GM21515 (cell line): Measurements from ENCODE around the gene PRSS33.

Source experiments
- ATAC-seq: cut with Tn5 transposase; IDR thresholded peaks from one replicate; pipeline ENCODE4 v1.9.1; 2021; ENCODE audit not compliant: unreplicated experiment

The PRSS33 gene

GRCh38 chr16:2799205-2799858, 12.0 kb upstream of the PRSS33 start:
- ATAC-seq = no peak

GRCh38 chr16:2798723-2799204, 11.4 kb upstream of the PRSS33 start:
- no peak for ATAC-seq

- no peak for ATAC-seq
Measured at GRCh38 chr16:2795395-2796143, 8.2 kb upstream of the PRSS33 start.

- no peak for ATAC-seq
Measured at GRCh38 chr16:2792940-2793339, 5.6 kb upstream of the PRSS33 start.

GRCh38 chr16:2791174-2791573, 3.8 kb upstream of the PRSS33 start:
- no peak for ATAC-seq

GRCh38 chr16:2790631-2791030, 3.3 kb upstream of the PRSS33 start:
- ATAC-seq = no peak

- no peak for ATAC-seq
Measured at GRCh38 chr16:2787961-2788360, 601 bp upstream of the PRSS33 start.

- ATAC-seq = no peak
Measured at GRCh38 chr16:2786826-2787151, 571 bp downstream of the PRSS33 start.

GRCh38 chr16:2786061-2786825, 1.1 kb downstream of the PRSS33 start:
- ATAC-seq = no peak

GRCh38 chr16:2785101-2785991, 2.0 kb downstream of the PRSS33 start:
- ATAC-seq = no peak

GRCh38 chr16:2784358-2785100, 2.8 kb downstream of the PRSS33 start:
- no peak for ATAC-seq

- ATAC-seq = no peak
Measured at GRCh38 chr16:2783581-2784357, 3.6 kb downstream of the PRSS33 start.

GRCh38 chr16:2782583-2783351, 4.6 kb downstream of the PRSS33 start:
- ATAC-seq = no peak

GRCh38 chr16:2779978-2780898, 7.1 kb downstream of the PRSS33 start:
- ATAC-seq = no peak

GRCh38 chr16:2779151-2779920, 8.0 kb downstream of the PRSS33 start:
- no peak for ATAC-seq

- ATAC-seq = no peak
Measured at GRCh38 chr16:2778630-2778958, 8.8 kb downstream of the PRSS33 start.
